SKM-1 (cell line): ENCODE data around the gene MAFB.

ENCODE experiments used
- DNase-seq: peaks from one replicate; lab custom pipeline; 2025; ENCODE audit not compliant: unreplicated experiment; lab: John Stamatoyannopoulos, UW

The MAFB gene

GRCh38 chr20:40682104-40682981 lies 6.7 kb downstream of the MAFB start:
- DNase-seq = no peak

- no peak for DNase-seq
Observed at GRCh38 chr20:40681684-40682083, 7.4 kb downstream of the MAFB start.

- DNase-seq = no peak
Observed at GRCh38 chr20:40681165-40681564, 7.9 kb downstream of the MAFB start.

GRCh38 chr20:40680161-40680959 lies 8.7 kb downstream of the MAFB start:
- no peak for DNase-seq

GRCh38 chr20:40679184-40679583 lies 9.9 kb downstream of the MAFB start:
- DNase-seq = no peak

GRCh38 chr20:40678286-40678875 lies 10.7 kb downstream of the MAFB start:
- DNase-seq = no peak

GRCh38 chr20:40677343-40677924 lies 11.6 kb downstream of the MAFB start:
- DNase-seq = no peak

DNA sequence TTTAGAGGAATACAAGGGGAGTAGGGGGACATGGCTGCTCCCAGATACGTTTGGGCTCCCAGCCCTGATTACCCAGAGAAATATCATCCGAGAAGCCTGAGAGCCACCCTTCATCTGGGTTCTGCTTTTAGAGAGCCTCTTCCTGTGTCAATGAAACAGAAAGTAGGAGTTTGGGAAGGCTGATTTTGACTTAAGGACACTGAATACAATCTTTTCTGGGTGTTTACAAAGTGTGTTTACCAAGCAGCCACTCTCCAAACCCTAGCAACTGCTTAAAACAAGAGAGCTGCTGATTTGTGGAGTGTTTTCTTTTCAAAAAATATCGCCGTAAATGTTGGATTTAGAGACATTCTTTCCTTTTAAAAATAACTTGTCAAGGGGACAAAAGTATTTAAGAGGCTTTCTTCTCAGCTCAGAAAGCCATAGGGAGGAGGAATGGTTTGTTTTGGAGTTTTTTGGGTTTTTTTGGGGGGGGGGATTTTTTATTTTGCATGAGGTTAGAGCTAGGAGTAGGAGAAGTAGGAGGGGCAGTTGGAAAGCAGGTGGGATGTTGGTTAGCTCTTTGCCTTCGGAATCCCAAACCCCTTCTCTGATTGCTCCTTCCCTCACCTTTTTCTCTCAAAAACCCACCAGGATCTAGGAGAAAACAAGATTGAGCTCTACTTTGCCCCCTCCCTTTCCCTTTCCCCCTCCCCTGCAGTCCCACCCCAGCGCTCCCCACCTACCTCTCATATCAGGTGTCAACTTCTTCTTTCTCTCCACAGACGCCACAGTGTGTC lies 12.4 kb downstream of the MAFB start:
- no peak for DNase-seq

DNA sequence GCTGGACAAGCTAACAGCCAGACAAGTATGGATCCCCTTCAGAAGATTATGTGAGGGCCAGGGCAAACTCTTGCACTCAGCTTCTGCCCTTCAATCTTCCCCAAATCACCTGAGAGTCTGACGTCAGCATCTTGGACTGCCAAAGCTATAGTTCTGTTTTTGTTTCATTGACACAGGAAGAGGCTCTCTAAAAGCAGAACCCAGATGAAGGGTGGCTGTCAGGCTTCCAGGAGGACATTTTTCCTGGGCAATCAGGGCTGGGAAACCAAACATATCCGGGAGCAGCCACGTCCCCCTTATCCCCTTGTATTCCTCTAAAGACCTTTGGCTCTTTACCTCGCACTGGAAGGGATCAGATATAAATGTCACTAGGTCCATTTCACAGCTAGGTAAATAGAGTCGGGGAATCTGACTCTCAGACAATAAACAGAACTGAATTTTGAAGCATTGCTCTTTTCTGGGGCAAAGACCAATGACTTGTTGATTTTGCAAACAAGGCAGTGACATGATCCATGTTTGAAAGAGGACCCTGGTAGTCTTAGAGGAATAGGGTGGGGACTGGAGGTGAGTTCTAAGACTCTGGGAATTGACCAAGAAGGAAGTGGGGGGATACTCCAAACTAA lies 13.3 kb downstream of the MAFB start:
- DNase-seq = no peak

GRCh38 chr20:40673442-40673841 lies 15.6 kb downstream of the MAFB start:
- no peak for DNase-seq

DNA sequence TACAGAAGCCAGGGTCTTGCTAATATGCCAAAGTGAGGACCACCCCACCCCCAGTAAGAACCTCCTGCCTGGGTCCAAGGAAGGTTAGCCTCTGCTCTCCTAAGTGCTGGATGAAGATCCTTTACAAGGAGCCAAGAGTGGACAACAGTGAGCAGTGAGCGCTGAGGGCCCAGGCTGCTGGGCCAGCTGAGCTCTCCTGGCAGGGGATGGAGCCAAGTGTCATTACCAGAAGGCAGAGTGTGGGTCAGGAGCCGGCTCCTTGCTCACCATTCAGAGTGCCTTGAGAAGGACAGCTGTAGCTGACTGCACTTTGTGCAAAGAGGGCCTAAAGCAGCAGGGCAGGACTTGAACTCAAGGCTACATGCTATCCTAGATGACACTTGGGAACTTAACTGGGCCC lies 16.9 kb downstream of the MAFB start:
- DNase-seq = no peak

DNA sequence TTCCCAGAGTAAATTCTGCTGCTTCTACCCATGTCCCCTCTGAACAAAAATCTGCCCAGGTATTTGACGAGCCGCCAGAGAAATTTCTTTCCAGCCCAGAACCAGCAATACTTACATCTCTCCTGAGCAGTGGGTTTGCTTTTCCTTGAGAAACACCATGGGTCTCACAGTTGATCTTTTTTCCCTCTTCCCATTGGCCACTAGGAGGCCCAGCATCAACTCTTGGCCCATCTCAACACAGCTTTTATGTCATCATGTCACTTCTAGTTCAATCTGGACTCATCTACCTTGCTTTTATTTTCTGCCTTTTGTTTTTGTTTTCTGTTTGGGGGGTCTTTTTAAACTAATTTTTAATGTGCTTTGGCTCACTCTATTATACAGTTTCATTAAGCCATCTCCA lies 18.8 kb downstream of the MAFB start:
- DNase-seq = no peak

GRCh38 chr20:40669692-40670091 lies 19.3 kb downstream of the MAFB start:
- DNase-seq = no peak

DNA sequence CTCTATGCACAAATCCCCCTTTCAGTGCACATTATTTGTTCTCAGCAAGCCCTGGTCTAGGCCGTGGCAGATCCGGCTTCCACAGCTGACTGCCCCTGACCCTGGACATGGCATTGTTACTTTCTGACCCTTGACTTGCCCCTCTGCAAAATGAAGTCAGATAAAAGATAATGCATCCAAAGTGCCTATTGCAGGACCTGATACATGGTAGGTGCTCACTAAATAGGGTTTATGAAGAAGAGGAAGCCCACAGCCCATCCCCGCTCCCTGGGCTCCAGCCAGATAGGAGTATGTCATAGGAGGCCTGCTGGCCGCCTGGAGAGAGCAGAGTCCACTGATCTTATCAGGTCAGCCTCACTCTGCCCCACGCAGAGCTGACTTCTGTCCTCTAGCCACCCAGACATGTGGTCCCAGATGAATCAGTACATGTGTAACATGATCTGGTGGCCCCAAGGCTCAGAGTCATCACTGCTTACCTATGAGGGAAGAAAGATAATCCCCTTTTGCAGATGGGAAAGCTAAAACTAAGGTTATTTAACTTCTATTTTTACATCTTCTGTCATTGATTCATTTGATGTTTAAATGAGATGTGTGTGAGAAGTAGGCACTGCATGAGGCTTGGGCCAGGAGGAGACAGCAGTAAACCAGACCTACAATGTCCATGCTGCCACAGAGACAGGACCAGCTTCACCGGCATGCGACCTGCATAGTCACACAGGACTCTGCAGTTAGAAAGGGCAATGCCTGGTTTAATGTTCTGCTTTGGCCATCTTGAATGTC lies 20.4 kb downstream of the MAFB start:
- DNase-seq = no peak

- DNase-seq = no peak
Observed at GRCh38 chr20:40667503-40667902, 21.5 kb downstream of the MAFB start.

GRCh38 chr20:40666336-40666735 lies 22.7 kb downstream of the MAFB start:
- no peak for DNase-seq

- no peak for DNase-seq
Observed at GRCh38 chr20:40664891-40665290, 24.1 kb downstream of the MAFB start.

GRCh38 chr20:40663991-40664880 lies 24.8 kb downstream of the MAFB start:
- no peak for DNase-seq
